ENCODE measurements around the gene PDPK1.

Gene PDPK1

GRCh38 chr16:2537451-2538379 is at the start of gene PDPK1:
PDPK1 (plus strand) TSS chr16:2538021; CDS start chr16:2538113, 92 bp downstream.
- peak; percentile 97 for DNase-seq

- DNase-seq: no peak
Measured at GRCh38 chr16:2489581-2489980, 48.2 kb upstream of the PDPK1 start.

DNA sequence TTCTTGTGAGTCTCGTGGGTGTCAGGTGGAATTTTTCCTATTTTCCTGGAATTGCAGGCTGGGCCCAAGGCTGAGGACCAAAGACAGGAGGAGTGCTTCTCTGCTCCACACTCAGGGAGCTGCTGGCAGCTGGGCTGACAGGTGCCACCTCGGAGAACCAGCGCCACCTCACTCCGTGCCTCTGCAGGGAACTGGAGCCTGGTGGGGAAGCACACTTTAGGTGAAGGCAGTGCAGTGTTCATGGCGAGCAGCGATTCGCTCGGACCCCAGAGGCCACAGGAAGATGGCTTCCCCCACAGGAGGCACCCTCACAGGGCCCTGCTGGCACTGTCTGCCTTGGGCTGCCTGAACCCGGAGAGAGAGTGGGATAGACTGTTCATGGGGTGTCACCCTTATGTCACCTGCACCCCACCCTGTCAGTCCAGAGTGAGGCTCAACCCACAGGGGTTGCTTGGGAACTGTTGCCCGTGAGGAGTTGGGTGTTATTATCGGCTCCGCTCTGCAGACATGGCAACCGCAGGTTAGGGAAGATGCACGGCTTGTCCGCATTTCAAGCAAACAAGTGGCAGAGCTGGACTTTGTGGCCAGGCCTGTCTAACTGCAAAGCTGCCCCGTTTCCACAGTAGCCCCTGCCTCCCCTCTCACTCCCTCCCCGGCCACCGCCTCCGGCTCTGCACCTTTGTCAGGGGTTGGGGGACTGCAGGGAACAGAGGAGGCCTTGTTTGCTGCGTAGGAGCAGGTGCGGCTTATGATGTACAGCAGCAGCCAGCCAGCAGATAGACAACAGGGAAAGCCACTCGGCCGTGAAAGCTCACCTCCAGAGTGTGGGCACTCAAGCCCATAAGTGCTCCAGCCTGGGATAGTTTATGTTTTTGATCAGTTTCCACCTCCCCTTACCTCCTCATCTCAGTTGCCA is 47.4 kb upstream of the PDPK1 start:
- no peak for DNase-seq

DNA sequence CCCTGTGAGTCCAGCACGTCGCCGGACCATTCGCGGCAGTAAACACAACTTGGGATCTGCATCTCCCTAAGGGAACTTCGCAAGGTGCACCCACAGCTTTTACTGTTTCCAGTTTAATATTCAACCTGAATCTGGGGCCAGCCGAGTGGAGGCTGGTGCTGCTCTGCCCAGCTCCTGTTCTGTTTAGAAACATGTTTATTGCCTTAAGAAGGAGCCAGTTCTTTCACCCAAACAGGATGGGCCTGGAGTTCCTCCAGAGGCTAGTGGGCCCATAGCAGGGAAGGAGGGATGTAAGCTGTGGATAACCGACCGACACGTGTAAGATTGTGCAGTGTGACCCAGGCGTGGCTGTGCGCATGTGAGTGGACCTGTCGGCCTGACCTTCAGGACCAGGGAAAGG is 45.5 kb upstream of the PDPK1 start:
- no peak for DNase-seq

GRCh38 chr16:2493605-2494004 is 44.2 kb upstream of the PDPK1 start:
- no peak for DNase-seq

GRCh38 chr16:2494616-2495015 is 43.2 kb upstream of the PDPK1 start:
- no peak for DNase-seq

DNA sequence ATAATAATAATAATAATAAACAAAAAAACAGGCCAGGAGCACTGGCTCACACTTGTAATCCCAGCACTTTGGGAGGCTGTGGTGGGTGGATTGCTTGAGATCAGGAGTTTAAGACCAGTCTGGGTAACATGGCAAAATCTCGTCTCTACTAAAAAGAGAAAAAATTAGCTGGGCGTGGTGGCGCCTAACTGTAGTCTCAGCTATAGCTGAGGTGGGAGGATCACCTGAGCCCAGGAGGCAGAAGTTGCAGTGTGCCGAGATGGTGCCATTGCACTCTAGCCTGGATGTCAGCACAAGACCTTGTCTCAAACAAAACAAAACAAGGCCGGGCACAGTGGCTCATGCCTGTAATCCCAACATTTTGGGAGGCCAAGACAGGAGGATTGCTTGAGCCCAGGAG is 42.8 kb upstream of the PDPK1 start:
- no peak for DNase-seq

DNA sequence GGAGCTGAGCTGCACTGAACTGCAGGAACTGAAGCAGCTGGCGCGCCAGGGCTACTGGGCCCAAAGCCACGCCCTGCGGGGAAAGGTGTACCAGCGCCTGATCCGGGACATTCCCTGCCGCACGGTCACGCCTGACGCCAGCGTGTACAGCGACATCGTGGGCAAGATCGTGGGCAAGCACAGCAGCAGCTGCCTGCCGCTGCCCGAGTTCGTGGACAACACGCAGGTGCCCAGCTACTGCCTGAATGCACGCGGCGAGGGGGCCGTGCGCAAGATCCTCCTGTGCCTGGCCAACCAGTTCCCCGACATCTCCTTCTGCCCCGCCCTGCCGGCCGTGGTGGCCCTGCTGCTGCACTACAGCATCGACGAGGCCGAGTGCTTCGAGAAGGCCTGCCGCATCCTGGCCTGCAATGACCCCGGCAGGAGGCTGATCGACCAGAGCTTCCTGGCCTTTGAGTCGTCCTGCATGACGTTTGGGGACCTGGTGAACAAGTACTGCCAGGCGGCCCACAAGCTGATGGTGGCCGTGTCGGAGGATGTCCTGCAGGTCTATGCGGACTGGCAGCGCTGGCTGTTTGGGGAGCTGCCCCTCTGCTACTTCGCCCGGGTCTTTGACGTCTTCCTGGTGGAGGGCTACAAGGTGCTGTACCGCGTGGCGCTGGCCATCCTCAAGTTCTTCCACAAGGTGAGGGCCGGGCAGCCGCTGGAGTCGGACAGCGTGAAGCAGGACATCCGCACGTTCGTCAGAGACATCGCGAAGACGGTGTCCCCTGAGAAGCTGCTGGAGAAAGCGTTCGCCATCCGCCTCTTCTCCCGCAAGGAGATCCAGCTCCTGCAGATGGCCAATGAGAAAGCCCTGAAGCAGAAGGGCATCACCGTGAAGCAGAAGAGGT is 41.4 kb upstream of the PDPK1 start:
- no peak for DNase-seq

DNA sequence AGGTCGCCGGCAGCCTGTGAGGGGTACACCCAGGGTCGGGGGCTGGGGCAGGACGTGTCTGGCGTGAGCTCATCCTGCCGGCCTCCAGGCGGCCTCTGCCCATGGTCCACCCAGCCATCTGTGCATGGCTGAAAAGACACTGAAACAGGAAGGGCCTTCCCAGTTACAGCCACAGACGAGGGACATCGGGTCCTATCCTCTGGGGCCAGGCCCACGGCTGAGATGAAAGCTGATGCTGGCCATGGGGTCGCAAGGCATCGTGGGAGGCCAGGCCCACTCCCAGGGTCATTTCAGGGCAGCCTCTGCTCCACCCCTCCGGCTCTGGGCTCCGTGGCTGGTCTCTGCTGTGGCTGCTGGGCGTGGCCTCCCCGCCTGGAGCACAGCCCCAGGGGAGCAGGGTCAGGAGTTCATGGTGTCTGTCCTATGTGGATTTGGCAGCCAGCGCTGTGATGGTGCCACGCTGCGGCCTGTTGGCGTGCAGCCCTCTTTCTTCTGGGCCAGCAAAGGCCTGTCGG is 40.6 kb upstream of the PDPK1 start:
- no peak for DNase-seq

DNA sequence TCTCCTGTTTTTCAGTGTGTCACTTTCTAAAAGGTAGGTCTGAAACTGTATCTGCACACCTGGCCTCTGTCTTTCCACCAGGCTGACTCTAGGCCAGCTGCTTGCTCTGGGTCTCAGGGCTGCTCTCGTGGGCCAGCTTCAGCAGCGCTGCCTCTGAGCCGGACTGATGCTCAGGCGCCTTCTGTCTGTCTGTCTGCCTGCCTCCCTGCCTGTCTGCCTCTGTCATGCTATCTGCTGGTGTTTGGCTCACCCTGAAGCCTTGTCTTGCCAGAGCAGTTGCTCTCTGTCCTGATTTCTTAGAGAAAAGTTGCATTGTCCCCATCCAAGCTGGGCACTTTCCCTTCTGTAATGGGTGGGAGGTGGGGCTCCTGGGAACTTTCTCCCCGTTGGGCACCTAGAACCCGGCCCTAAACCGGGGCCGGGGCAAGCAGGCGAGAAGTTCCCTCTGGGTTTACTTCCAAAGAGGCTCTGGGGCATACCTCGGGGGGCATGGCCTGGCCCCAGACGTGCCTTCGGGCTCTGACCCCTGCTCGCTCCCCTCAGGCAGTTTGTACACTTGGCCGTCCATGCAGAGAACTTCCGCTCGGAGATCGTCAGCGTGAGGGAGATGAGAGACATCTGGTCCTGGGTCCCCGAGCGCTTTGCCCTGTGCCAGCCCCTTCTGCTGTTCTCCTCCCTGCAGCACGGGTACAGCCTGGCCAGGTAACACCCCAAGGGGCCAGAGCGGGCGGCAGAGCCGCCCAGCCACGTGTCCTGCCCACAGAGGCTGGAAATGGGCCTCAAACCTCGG is 39.9 kb upstream of the PDPK1 start:
- no peak for DNase-seq

DNA sequence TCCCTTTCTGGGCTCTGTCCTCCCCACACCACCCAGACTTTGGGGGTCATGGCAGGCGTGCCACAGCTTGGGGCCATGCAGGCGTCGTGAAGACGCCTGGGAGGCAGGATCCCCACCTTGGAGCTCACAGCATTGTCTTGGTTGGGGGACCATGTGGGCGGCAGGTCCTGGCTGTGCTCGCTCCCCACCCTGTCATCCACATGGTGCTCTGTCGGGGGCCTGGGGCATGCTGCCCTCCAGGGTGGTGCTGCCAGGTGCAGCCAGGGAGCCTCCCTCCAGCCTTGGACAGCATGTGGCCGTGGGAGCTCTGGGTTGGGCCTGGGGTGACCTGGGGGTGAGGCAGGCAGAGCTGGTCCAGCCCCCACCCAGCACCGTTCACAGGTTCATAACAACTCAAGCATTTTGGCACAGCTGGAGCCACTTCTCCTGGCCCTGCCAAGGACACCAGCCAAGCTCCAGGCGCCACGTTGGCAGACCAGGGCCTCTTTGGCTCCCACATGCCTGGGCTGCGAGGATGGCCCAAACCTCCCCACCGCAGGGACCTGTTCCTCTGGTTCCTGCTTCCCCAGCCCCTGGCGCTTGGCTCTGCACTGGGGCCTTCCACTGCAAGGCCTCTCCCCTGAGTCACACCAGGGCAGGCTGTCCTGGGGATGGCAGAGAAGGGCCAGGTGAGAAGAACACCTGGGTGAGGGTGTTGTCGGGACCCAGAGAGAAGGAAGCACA is 39.1 kb upstream of the PDPK1 start:
- DNase-seq: no peak

GRCh38 chr16:2499454-2499853 is 38.4 kb upstream of the PDPK1 start:
- no peak for DNase-seq

- DNase-seq: no peak
Measured at GRCh38 chr16:2499890-2500429, 37.9 kb upstream of the PDPK1 start.

GRCh38 chr16:2500430-2500917 is 37.3 kb upstream of the PDPK1 start:
- no peak for DNase-seq

- peak; percentile 81 for DNase-seq
Measured at GRCh38 chr16:2500918-2501750, 36.7 kb upstream of the PDPK1 start.

GRCh38 chr16:2501946-2502895 is 35.6 kb upstream of the PDPK1 start:
- DNase-seq: no peak

- no peak for DNase-seq
Measured at GRCh38 chr16:2505695-2506094, 32.1 kb upstream of the PDPK1 start.

GRCh38 chr16:2507052-2507659 is 30.7 kb upstream of the PDPK1 start:
- DNase-seq: no peak

Data from CD4-positive, alpha-beta T cell treated with Interleukin-21 for 1 hour (primary cell).